ENCODE measurements around the gene IL5RA.

IL5RA gene

GRCh38 chr3:3053974-3054373 lies 56.2 kb downstream of the IL5RA start:
- no peak for TF ChIP-seq SIN3A (IDR thresholded peaks at IDR 0.05; ENCODE audit: borderline replicate concordance, insufficient read depth, low read length)
- TF ChIP-seq FOXP2 (optimal IDR thresholded peaks at IDR 0.05; ENCODE audit: borderline replicate concordance, extremely low read depth, extremely low read length, insufficient read depth), result no peak

DNA sequence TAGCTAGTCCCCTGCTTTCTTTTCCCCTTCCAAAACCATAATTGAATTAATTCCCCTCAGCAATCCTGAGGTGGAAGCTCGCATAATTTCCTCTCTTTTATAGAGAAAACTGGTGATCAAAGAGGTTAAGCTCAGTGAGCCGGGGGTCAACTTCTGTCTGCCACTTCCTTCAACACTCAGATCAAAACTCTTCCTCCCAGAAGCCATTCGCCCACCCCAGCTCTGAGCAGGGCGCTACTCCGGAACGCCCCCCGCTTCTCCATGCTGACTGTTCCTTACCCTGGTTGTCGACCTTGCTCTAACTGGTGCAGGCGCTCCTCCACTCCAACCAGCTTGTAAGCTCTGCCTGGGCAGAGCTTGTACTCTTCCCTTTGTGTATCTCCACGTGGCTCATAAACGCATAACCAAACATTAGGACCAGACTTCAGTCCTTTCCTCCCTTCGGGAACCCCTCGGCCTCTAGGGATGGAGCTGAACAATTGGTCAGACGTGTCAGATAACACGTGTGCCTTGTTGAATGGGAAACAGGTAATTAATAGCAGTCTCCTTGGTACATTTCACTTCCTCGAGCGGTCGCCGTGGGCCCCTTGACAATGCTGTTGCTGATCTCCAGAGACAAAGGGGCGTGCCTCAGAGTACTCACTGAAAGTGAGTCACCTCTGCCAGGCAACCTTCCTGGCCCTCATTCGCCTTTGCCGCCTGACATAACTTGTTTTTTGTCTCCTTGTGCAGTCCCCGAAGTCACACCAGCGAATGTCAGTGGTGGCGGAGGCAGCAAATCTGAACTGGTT lies 71.8 kb downstream of the IL5RA start:
- TF ChIP-seq SIN3A (IDR thresholded peaks at IDR 0.05; ENCODE audit: borderline replicate concordance, insufficient read depth, low read length), result no peak
- no peak for TF ChIP-seq FOXP2 (optimal IDR thresholded peaks at IDR 0.05; ENCODE audit: borderline replicate concordance, extremely low read depth, extremely low read length, insufficient read depth)
- TF ChIP-seq, protein P1, sequence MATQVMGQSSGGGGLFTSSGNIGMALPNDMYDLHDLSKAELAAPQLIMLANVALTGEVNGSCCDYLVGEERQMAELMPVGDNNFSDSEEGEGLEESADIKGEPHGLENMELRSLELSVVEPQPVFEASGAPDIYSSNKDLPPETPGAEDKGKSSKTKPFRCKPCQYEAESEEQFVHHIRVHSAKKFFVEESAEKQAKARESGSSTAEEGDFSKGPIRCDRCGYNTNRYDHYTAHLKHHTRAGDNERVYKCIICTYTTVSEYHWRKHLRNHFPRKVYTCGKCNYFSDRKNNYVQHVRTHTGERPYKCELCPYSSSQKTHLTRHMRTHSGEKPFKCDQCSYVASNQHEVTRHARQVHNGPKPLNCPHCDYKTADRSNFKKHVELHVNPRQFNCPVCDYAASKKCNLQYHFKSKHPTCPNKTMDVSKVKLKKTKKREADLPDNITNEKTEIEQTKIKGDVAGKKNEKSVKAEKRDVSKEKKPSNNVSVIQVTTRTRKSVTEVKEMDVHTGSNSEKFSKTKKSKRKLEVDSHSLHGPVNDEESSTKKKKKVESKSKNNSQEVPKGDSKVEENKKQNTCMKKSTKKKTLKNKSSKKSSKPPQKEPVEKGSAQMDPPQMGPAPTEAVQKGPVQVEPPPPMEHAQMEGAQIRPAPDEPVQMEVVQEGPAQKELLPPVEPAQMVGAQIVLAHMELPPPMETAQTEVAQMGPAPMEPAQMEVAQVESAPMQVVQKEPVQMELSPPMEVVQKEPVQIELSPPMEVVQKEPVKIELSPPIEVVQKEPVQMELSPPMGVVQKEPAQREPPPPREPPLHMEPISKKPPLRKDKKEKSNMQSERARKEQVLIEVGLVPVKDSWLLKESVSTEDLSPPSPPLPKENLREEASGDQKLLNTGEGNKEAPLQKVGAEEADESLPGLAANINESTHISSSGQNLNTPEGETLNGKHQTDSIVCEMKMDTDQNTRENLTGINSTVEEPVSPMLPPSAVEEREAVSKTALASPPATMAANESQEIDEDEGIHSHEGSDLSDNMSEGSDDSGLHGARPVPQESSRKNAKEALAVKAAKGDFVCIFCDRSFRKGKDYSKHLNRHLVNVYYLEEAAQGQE (IDR thresholded peaks at IDR 0.05; ENCODE audit: insufficient read depth in 1 of 2, low read depth in 2 of 2, low read length in 2 of 2), result no peak
- no peak for TF ChIP-seq TAF1 (IDR thresholded peaks at IDR 0.05; ENCODE audit: borderline replicate concordance, insufficient read depth, low read length)
- TF ChIP-seq POLR2AphosphoS5 (IDR thresholded peaks at IDR 0.05; ENCODE audit: low read depth, low read length), result no peak

DNA sequence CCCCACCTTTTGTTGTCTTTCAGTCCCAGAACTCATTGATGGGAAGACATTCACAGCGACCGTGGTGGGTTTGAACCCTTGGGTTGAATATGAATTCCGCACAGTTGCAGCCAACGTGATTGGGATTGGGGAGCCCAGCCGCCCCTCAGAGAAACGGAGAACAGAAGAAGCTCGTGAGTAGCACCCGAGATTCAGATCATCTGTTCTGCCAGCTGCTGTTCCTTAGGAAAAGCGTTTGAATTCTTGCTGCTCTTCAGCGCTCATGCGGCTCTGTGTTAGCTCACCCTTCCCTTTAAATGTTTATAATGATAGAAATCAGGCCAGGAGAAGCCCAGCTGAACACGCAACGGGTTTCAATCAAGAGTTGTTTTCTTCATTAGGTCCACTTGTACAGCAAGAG lies 73.0 kb downstream of the IL5RA start:
- TF ChIP-seq TAF1 (IDR thresholded peaks at IDR 0.05; ENCODE audit: borderline replicate concordance, insufficient read depth, low read length) (no peak), FOXP2 (optimal IDR thresholded peaks at IDR 0.05; ENCODE audit: borderline replicate concordance, extremely low read depth, extremely low read length, insufficient read depth) (no peak), SIN3A (IDR thresholded peaks at IDR 0.05; ENCODE audit: borderline replicate concordance, insufficient read depth, low read length) (no peak), POLR2AphosphoS5 (IDR thresholded peaks at IDR 0.05; ENCODE audit: low read depth, low read length) (no peak)
- TF ChIP-seq, protein P1 (IDR thresholded peaks at IDR 0.05; ENCODE audit: insufficient read depth in 1 of 2, low read depth in 2 of 2, low read length in 2 of 2), result no peak

GRCh38 chr3:3031326-3031725 lies 78.8 kb downstream of the IL5RA start:
- TF ChIP-seq POLR2AphosphoS5 (IDR thresholded peaks at IDR 0.05; ENCODE audit: low read depth, low read length), result no peak
- TF ChIP-seq TAF1 (IDR thresholded peaks at IDR 0.05; ENCODE audit: borderline replicate concordance, insufficient read depth, low read length), result no peak
- TF ChIP-seq FOXP2 (optimal IDR thresholded peaks at IDR 0.05; ENCODE audit: borderline replicate concordance, extremely low read depth, extremely low read length, insufficient read depth), result no peak
- TF ChIP-seq, protein P1 (IDR thresholded peaks at IDR 0.05; ENCODE audit: insufficient read depth in 1 of 2, low read depth in 2 of 2, low read length in 2 of 2), result no peak
- TF ChIP-seq SIN3A (IDR thresholded peaks at IDR 0.05; ENCODE audit: borderline replicate concordance, insufficient read depth, low read length), result no peak

GRCh38 chr3:3027976-3028567 lies 82.1 kb downstream of the IL5RA start:
- no peak for TF ChIP-seq POLR2AphosphoS5 (IDR thresholded peaks at IDR 0.05; ENCODE audit: low read depth, low read length)
- no peak for TF ChIP-seq TAF1 (IDR thresholded peaks at IDR 0.05; ENCODE audit: borderline replicate concordance, insufficient read depth, low read length)
- TF ChIP-seq FOXP2 (optimal IDR thresholded peaks at IDR 0.05; ENCODE audit: borderline replicate concordance, extremely low read depth, extremely low read length, insufficient read depth), result no peak
- TF ChIP-seq, protein P1 (IDR thresholded peaks at IDR 0.05; ENCODE audit: insufficient read depth in 1 of 2, low read depth in 2 of 2, low read length in 2 of 2), result no peak
- no peak for TF ChIP-seq SIN3A (IDR thresholded peaks at IDR 0.05; ENCODE audit: borderline replicate concordance, insufficient read depth, low read length)
